Measurements from ENCODE around the gene DNAJC5.

GRCh38 chr20:63968136-63968927 lies 73.4 kb downstream of the DNAJC5 start:
- TF ChIP-seq CTCF (IDR thresholded peaks at IDR 0.05) (no peak), POLR2A (IDR thresholded peaks at IDR 0.05) (no peak)
